HCT116 (cell line): ENCODE measurements around the gene ZNF212. TPM values are rescaled to one million over a fixed set of nuclear protein-coding genes. Genes with fewer than 3 reads are reported as not detected.

Experiments used
- ATAC-seq: fragments of 200-7000 bp; cut with Tn5 transposase; 2 replicates; pipeline ENCODE4 v1.9.1; 2020; ENCODE audit warnings: mild to moderate bottlenecking, moderate library complexity
- BruUV-seq: library from RNA; stranded (reverse); fragments of 400-500 nt; replicated peaks from 2 replicates; lab custom pipeline; 2021; lab: Mats Ljungman, UMichigan
- CTCF ChIA-PET: fragments of 300-600 bp; sonication (Branson Sonifier 250); formaldehyde crosslinking; loops from one replicate; lab custom pipeline; 2021; ENCODE audit warnings: antibody characterized with exemption; lab: Charles Lee
- POLR2A ChIA-PET: fragments of 300-600, 350-600 bp; sonication (Branson Sonifier 250); formaldehyde crosslinking; loops from one replicate; lab custom pipeline; 2021; ENCODE audit warnings: antibody characterized with exemption; lab: Charles Lee
- RAD21 ChIA-PET, 2 experiments: fragments of 300-600 bp; sonication (Branson Sonifier 250); formaldehyde crosslinking; loops; one replicate each; lab custom pipeline; 2023; ENCODE audit warnings: low total read pairs in 2 of 2; ENCODE audit not compliant: uncharacterized antibody in 2 of 2, unreplicated experiment in 2 of 2, low non-redundant PET in 1 of 2; lab: Charles Lee
- DNase-seq: peaks from one replicate; pipeline ENCODE4 v3.0.0-alpha.2; 2010; ENCODE audit warnings: low read depth, low spot score
- H2AFZ ChIP-seq: fragments of 200-600 bp; shearing (Covaris generic), sonication (generic); 2 replicates; pipeline ENCODE4 v1.6.1; 2017; ENCODE audit warnings: low read depth, mixed run types, mixed read lengths, antibody characterized with exemption, low read length; ENCODE audit not compliant: poor library complexity, severe bottlenecking
- H3K27ac ChIP-seq: 2 replicates; pipeline ENCODE4 v1.5.1; 2012; ENCODE audit warnings: low read depth, low read length
- H3K27me3 ChIP-seq: fragments of 200-600 bp; sonication (generic); 2 replicates; pipeline ENCODE4 v1.6.1; 2016; ENCODE audit warnings: mixed run types, low read length, mixed read lengths; ENCODE audit not compliant: insufficient read depth
- H3K36me3 ChIP-seq, 2 experiments: fragments of 200-500 bp in 1 of 2; fragments of 200-600 bp in 1 of 2; sonication (Bioruptor generic) in 1 of 2; sonication (generic) in 1 of 2; 2 replicates each; pipeline versions ENCODE4 v1.5.1 to v1.6.1; 2014 to 2016; ENCODE audit warnings: low read length in 2 of 2, inconsistent platforms in 1 of 2, mixed read lengths in 1 of 2, mixed run types in 1 of 2; ENCODE audit not compliant: insufficient read depth in 2 of 2, control insufficient read depth in 1 of 2
- H3K4me1 ChIP-seq, 2 experiments: fragments of 200-600 bp in 1 of 2; sonication (generic) in 1 of 2; 2 replicates each; pipeline versions ENCODE4 v1.5.1 to v1.6.1; 2012 to 2017; ENCODE audit warnings: low read length in 2 of 2, inconsistent platforms in 1 of 2, mild to moderate bottlenecking in 1 of 2, mixed read lengths in 1 of 2, mixed run types in 1 of 2, moderate library complexity in 1 of 2; ENCODE audit not compliant: insufficient read depth in 2 of 2, control insufficient read depth in 1 of 2
- H3K4me2 ChIP-seq: fragments of 200-600 bp; sonication (generic); 2 replicates; pipeline ENCODE4 v1.6.1; 2017; ENCODE audit warnings: mixed run types, low read length, mixed read lengths
- H3K4me3 ChIP-seq, 2 experiments: fragments of 200-600 bp in 1 of 2; sonication (generic) in 1 of 2; replicated peaks in 1 of 2; 2 replicates each; pipeline ENCODE4 v1.5.1; 2011 to 2016; ENCODE audit warnings: low read length in 2 of 2, control low read depth in 1 of 2, low read depth in 1 of 2, mild to moderate bottlenecking in 1 of 2, mixed read lengths in 1 of 2, mixed run types in 1 of 2
- H3K79me2 ChIP-seq: fragments of 200-600 bp; sonication (generic); 2 replicates; pipeline ENCODE4 v1.6.1; 2017; ENCODE audit warnings: mild to moderate bottlenecking, mixed run types, low read length, moderate library complexity, mixed read lengths; ENCODE audit not compliant: insufficient read depth
- H3K9ac ChIP-seq: fragments of 200-600 bp; sonication (generic); 2 replicates; pipeline ENCODE4 v1.6.1; 2016; ENCODE audit warnings: low read length, mixed read lengths
- H3K9me2 ChIP-seq: fragments of 200-600 bp; sonication (generic), shearing (Covaris generic); 2 replicates; pipeline ENCODE4 v1.6.1; 2017; ENCODE audit warnings: mixed run types, mild to moderate bottlenecking, moderate library complexity; ENCODE audit not compliant: insufficient read depth
- H3K9me3 ChIP-seq, 2 experiments: fragments of 200-500 bp in 1 of 2; fragments of 200-600 bp in 1 of 2; sonication (Bioruptor generic) in 1 of 2; sonication (generic) in 1 of 2; 2 replicates each; pipeline ENCODE4 v1.6.1; 2014 to 2017; ENCODE audit warnings: low read length in 2 of 2, mixed read lengths in 2 of 2, inconsistent platforms in 1 of 2, low read depth in 1 of 2, mild to moderate bottlenecking in 1 of 2, mixed run types in 1 of 2, moderate library complexity in 1 of 2; ENCODE audit not compliant: control insufficient read depth in 1 of 2, insufficient read depth in 1 of 2
- H4K20me1 ChIP-seq: fragments of 200-600 bp; sonication (generic), shearing (Covaris generic); 2 replicates; pipeline ENCODE4 v1.6.1; 2017; ENCODE audit warnings: mixed run types, mild to moderate bottlenecking, moderate library complexity; ENCODE audit not compliant: insufficient read depth
- CBX3 ChIP-seq: IDR thresholded peaks from 2 replicates; pipeline ENCODE4 v1.6.1; 2012; ENCODE audit warnings: low read depth
- CEBPB ChIP-seq: IDR thresholded peaks from 2 replicates; pipeline ENCODE4 v1.6.1; 2012; ENCODE audit warnings: low read depth
- CTCF ChIP-seq, 3 experiments: fragments of 200-600 bp in 1 of 3; sonication (generic) in 1 of 3; IDR thresholded peaks in 2 of 3; conservative IDR thresholded peaks in 1 of 3; 2 replicates each; pipeline ENCODE4 v1.5.1; 2012 to 2017; ENCODE audit warnings: low read depth in 2 of 3, low read length in 2 of 3, antibody characterized with exemption in 1 of 3, borderline replicate concordance in 1 of 3, control low read depth in 1 of 3, mild to moderate bottlenecking in 1 of 3, mixed read lengths in 1 of 3, mixed run types in 1 of 3, moderate library complexity in 1 of 3; ENCODE audit not compliant: insufficient read depth in 1 of 3
- EGR1 ChIP-seq: IDR thresholded peaks from 2 replicates; pipeline ENCODE4 v1.6.1; 2012; ENCODE audit warnings: low read depth
- EZH2phosphoT487 ChIP-seq: fragments of 200-600 bp; IDR thresholded peaks from 2 replicates; pipeline ENCODE4 v1.6.1; 2018; ENCODE audit warnings: antibody characterized with exemption, borderline replicate concordance
- FOSL1 ChIP-seq: IDR thresholded peaks from 2 replicates; pipeline ENCODE4 v1.6.1; 2012; ENCODE audit warnings: low read depth
- JUND ChIP-seq: IDR thresholded peaks from 2 replicates; pipeline ENCODE4 v1.6.1; 2012
- MAX ChIP-seq: IDR thresholded peaks from 2 replicates; pipeline ENCODE4 v1.6.1; 2012
- POLR2A ChIP-seq: IDR thresholded peaks from 2 replicates; pipeline ENCODE4 v1.7.0; 2011; ENCODE audit warnings: borderline replicate concordance; ENCODE audit not compliant: insufficient read depth, insufficient read length; ENCODE audit errors: extremely low read depth
- POLR2AphosphoS5 ChIP-seq: IDR thresholded peaks from 2 replicates; pipeline ENCODE4 v1.6.1; 2011; ENCODE audit warnings: mild to moderate bottlenecking, low read depth, low read length, moderate library complexity
- RAD21 ChIP-seq: IDR thresholded peaks from 2 replicates; pipeline ENCODE4 v1.6.1; 2012; ENCODE audit warnings: low read depth, mild to moderate bottlenecking
- REST ChIP-seq: IDR thresholded peaks from 2 replicates; pipeline ENCODE4 v1.6.1; 2012; ENCODE audit warnings: low read depth
- SIN3A ChIP-seq: IDR thresholded peaks from 2 replicates; pipeline ENCODE4 v1.6.1; 2012; ENCODE audit warnings: low read depth
- SP1 ChIP-seq: IDR thresholded peaks from 2 replicates; pipeline ENCODE4 v1.6.1; 2012; ENCODE audit warnings: low read depth
- SRF ChIP-seq: IDR thresholded peaks from 2 replicates; pipeline ENCODE4 v1.6.1; 2012; ENCODE audit warnings: low read depth
- ZFX ChIP-seq: fragments of 450-650 bp; IDR thresholded peaks from 2 replicates; pipeline ENCODE4 v1.6.1; 2017
- ZNF274 ChIP-seq: fragments of 200-500 bp; sonication (Bioruptor generic); IDR thresholded peaks from 2 replicates; pipeline ENCODE4 v1.6.1; 2014; ENCODE audit warnings: mild to moderate bottlenecking, low read depth, low read length, inconsistent platforms
- intact Hi-C: fragments of 100-400 bp; cut with micrococcal nuclease; formaldehyde crosslinking; loops from 2 replicates; pipeline ENCODE4 v1.10.0; 2022
- total RNA-seq: library from RNA; stranded (reverse); gene quantifications from one replicate; pipeline ENCODE4 v1.2.1, GENCODE V29; 2021; ENCODE audit not compliant: unreplicated experiment

Gene ZNF212
- total RNA-seq, 1 experiment from 2014 or later: 13.7 TPM

- no peak for TF ChIP-seq REST
- no peak for TF ChIP-seq SRF
- no peak for TF ChIP-seq EZH2phosphoT487
- no peak for TF ChIP-seq SIN3A
Observed at GRCh38 chr7:149214020-149214720, 25.3 kb upstream of the ZNF212 start (continued).

GRCh38 chr7:149216402-149216801, 23.0 kb upstream of the ZNF212 start:
- Histone ChIP-seq H3K4me3 (no peak overlapping the region), H3K79me2 (no peaks in the 10 kb centered on the region; the same call in 1 of the 2 replicates), H3K4me2 (no peak overlapping the region), H3K9ac (no peak overlapping the region), H3K4me1 (no peaks in the 10 kb centered on the region), H3K36me3 (peaks cover 43 to 47% of the 10 kb centered on the region in 2 experiments), H3K27me3 (no peaks in the 10 kb centered on the region), H3K27ac (no peak overlapping the region), H4K20me1 (no peaks in the 10 kb centered on the region), H2AFZ (no peak overlapping the region), H3K9me3 (no peaks in the 10 kb centered on the region), H3K9me2 (no peaks in the 10 kb centered on the region)
- BruUV-seq: no TSS peak
- ATAC-seq (no peak), DNase-seq (no peak)
- intact Hi-C loops: no loop called here
- CTCF ChIA-PET: no interaction called here
- POLR2A ChIA-PET: no interaction called here
- RAD21 ChIA-PET: no interaction called here
- TF ChIP-seq EGR1 (no peak), REST (no peak), JUND (no peak), CEBPB (no peak), RAD21 (no peak), CBX3 (no peak), SRF (no peak), ZFX (no peak), CTCF (IDR thresholded peaks at IDR 0.05 in 2 of 3, conservative IDR thresholded peaks at IDR 0.05 in 1 of 3; ENCODE audit: borderline replicate concordance in 1 of 3, insufficient read depth in 1 of 3, low read depth in 2 of 3, low read length in 2 of 3) (no peak), SP1 (no peak), MAX (no peak), POLR2AphosphoS5 (no peak), POLR2A (no peak), FOSL1 (no peak), SIN3A (no peak), ZNF274 (no peak)
